Measurements from ENCODE around the gene PTPRN2. TPM values are rescaled to one million over a fixed set of nuclear protein-coding genes. Genes with fewer than 3 reads are reported as not detected.

The PTPRN2 gene
- polyA plus RNA-seq, 1 experiment: 0.02 TPM

DNA sequence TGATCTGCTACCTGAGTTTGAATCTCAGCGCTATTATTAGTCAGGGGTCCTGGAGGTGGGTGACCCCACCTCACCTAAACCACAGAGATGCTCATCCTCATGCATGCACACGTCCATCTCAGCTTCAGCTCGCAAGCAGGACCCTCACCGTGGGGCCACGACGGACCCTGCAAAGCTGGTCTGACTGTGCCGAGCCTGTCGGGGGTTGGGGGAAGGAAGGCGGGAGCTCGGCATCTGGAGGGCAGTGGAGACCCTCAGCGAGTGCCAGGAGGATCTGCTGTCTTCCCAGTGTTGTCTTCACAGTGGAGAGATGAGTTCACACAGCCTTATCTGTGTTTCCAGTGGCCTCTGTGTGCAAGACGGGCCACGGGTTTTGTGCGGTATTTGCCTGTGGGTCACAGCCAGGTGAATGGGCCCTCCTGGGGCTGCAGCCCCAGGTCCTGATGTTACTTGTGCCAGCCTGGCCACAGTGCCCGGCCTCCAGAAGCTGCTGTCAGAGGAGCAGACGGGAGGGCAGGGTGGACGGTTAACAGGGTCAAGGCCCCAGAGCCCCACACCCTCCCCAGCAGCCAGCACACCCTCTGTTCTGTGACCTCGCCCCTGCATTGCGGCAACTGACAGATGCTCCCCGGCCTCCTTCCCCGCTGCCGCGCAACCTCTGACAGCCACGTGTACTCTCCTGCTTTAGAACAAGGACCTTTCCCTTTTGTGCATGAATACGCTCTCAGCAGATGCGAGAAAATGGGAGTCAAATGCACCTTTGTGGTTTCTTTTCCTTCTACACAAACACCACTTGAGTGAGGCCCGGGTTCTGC, 722.1 kb downstream of the PTPRN2 start:
- TF ChIP-seq, protein P1, sequence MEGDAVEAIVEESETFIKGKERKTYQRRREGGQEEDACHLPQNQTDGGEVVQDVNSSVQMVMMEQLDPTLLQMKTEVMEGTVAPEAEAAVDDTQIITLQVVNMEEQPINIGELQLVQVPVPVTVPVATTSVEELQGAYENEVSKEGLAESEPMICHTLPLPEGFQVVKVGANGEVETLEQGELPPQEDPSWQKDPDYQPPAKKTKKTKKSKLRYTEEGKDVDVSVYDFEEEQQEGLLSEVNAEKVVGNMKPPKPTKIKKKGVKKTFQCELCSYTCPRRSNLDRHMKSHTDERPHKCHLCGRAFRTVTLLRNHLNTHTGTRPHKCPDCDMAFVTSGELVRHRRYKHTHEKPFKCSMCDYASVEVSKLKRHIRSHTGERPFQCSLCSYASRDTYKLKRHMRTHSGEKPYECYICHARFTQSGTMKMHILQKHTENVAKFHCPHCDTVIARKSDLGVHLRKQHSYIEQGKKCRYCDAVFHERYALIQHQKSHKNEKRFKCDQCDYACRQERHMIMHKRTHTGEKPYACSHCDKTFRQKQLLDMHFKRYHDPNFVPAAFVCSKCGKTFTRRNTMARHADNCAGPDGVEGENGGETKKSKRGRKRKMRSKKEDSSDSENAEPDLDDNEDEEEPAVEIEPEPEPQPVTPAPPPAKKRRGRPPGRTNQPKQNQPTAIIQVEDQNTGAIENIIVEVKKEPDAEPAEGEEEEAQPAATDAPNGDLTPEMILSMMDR (IDR thresholded peaks at IDR 0.05; ENCODE audit: low read depth, low read length): no peak
- no peak overlapping the region for H3K4me3 ChIP-seq (ENCODE audit: low read depth, low read length)
- CTCF ChIA-PET: no interaction called here
- POLR2A ChIA-PET: no interaction called here
- no peak overlapping the region for H3K27ac ChIP-seq (ENCODE audit: low read depth, low read length)
- no peak for DNase-seq (ENCODE audit: low read depth, low spot score)
- no peaks in the 10 kb centered on the region for H3K27me3 ChIP-seq (ENCODE audit: control insufficient read depth, insufficient read depth, low read length)
- peaks cover 85% of the 10 kb centered on the region for H3K9me3 ChIP-seq (ENCODE audit: control insufficient read depth, insufficient read depth, low read length)

DNA sequence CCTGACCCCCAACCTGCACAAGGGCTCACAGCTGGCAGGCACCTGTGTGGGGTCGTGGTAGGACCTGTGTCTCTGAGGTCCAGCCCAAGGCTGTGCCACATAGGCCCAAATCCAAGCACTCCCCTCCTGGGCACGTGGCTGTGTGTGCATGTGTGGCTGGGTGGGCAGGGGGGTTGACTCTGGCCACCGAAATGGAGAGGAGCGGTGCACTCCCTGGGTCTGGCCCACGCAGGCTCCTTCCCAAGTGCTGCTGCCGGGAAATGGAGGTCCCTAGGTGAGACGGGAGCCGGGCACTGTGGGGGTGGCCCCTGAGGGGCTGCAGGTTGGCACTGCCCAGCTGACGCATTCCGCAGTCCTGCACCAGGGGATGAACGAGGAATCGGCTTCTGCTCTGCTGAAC, 722.7 kb downstream of the PTPRN2 start:
- H3K27ac ChIP-seq (ENCODE audit: low read depth, low read length): no peak overlapping the region
- TF ChIP-seq, protein P1 (IDR thresholded peaks at IDR 0.05; ENCODE audit: low read depth, low read length): no peak
- ChIA-PET CTCF (no interaction called here), POLR2A (no interaction called here)
- DNase-seq (ENCODE audit: low read depth, low spot score): no peak
- H3K4me3 ChIP-seq (ENCODE audit: low read depth, low read length): no peak overlapping the region
- H3K27me3 ChIP-seq (ENCODE audit: control insufficient read depth, insufficient read depth, low read length): no peaks in the 10 kb centered on the region
- peaks cover 88% of the 10 kb centered on the region for H3K9me3 ChIP-seq (ENCODE audit: control insufficient read depth, insufficient read depth, low read length)

DNA sequence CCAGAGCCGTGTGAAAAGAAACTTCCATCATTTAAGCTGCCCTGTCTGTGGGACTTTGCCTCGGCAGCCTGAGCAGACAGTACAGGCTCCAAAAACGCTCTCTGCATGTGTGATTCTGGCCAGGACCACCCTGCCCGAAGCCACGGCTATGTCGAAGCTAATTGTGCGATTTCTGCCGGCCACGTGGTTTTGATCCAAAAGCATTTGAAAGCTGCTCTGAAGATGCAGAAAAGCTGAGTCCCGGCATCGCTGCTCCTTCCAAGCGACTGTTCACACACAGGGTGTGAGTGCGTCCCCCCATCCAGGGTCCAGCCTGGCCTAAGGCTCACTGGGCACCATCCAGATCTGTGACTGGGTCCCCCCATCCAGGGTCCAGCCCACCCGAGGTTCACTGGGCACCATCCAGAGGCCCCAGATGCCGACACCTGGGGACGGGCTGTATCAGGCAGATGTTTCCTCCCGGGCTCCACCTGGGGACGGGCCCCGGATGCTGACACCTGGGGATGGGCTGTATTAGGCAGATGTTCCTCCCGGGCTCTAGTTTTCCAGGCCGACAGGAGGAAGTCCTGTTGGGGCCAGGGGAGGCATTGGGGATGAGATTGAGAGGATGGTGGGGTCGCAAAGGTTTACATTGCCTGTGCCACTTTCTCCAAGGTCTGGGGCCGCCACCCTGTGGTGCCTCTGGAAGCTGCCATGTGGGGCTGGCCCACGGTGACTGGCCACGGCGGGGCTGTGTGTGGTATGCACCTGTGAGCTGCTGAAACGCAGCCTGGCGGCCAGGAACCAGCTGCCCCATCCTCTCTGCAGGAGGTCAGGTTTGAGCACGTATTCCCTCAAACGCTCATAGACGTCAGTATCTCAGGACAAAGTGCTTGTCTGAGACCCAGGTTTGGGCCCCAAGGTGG, 723.5 kb downstream of the PTPRN2 start:
- POLR2A ChIA-PET: no interaction called here
- H3K9me3 ChIP-seq (ENCODE audit: control insufficient read depth, insufficient read depth, low read length): peaks cover 86% of the 10 kb centered on the region
- CTCF ChIA-PET: no interaction called here
- TF ChIP-seq, protein P1 (IDR thresholded peaks at IDR 0.05; ENCODE audit: low read depth, low read length): no peak
- H3K27me3 ChIP-seq (ENCODE audit: control insufficient read depth, insufficient read depth, low read length): no peaks in the 10 kb centered on the region
- no peak overlapping the region for H3K4me3 ChIP-seq (ENCODE audit: low read depth, low read length)
- no peak overlapping the region for H3K27ac ChIP-seq (ENCODE audit: low read depth, low read length)
- no peak for DNase-seq (ENCODE audit: low read depth, low spot score)

DNA sequence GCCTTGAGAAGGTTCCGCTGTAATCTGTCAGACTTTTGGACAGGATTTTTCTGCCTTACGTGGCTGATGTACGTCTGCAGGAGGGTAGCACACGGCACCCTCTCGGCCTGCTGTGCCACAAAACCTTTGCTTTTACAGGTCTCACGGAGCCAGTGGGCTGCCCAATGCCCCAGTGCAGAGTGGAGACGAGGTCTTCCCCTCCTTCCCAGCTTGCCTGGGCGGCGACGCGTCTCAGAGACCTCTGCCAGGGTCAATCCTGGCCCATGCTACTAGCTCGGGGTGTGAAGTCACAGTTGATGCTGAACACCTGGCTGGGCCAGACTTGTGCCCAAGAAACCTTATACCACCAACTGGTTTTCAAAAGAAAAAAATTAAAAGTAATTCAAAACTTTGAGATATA, 724.4 kb downstream of the PTPRN2 start:
- no peak for DNase-seq (ENCODE audit: low read depth, low spot score)
- Histone ChIP-seq H3K27ac (ENCODE audit: low read depth, low read length) (no peak overlapping the region), H3K9me3 (ENCODE audit: control insufficient read depth, insufficient read depth, low read length) (peaks cover 80% of the 10 kb centered on the region), H3K27me3 (ENCODE audit: control insufficient read depth, insufficient read depth, low read length) (no peaks in the 10 kb centered on the region), H3K4me3 (ENCODE audit: low read depth, low read length) (no peak overlapping the region)
- TF ChIP-seq, protein P1 (IDR thresholded peaks at IDR 0.05; ENCODE audit: low read depth, low read length): no peak
- ChIA-PET POLR2A (no interaction called here), CTCF (no interaction called here)

DNA sequence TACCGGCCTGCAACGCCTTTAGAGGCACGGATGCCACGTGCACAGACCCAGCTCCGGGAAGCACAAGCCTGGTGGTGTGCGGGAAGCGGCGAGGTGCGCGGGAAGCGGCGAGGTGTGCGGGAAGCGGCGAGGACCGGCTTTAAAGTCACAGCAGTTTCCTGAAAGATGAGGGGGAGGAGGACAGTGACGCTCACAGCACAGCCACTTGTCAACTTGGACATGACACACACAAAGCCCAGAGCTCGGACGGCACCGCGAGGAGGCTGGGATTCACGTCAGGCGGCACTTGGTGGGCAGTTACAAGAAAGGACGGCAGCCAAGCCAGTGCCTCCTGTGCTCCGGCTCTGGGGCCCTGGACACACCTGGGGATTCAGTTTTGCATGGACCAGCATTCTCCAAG, 724.9 kb downstream of the PTPRN2 start:
- Histone ChIP-seq H3K4me3 (ENCODE audit: low read depth, low read length) (no peak overlapping the region), H3K9me3 (ENCODE audit: control insufficient read depth, insufficient read depth, low read length) (peaks cover 78% of the 10 kb centered on the region), H3K27ac (ENCODE audit: low read depth, low read length) (no peak overlapping the region), H3K27me3 (ENCODE audit: control insufficient read depth, insufficient read depth, low read length) (no peaks in the 10 kb centered on the region)
- DNase-seq (ENCODE audit: low read depth, low spot score): no peak
- CTCF ChIA-PET: no interaction called here
- POLR2A ChIA-PET: no interaction called here
- TF ChIP-seq, protein P1 (IDR thresholded peaks at IDR 0.05; ENCODE audit: low read depth, low read length): no peak
